ENCODE data around the gene TSC22D4.
A peak's percentile ranks its signal among the peaks of the same experiment; 100 is the strongest.

TSC22D4 gene

GRCh38 chr7:100418930-100419659, 59.9 kb downstream of the TSC22D4 start:
- H3K4me3 ChIP-seq (ENCODE audit: low read length), result no peak overlapping the region
- no peak for TF ChIP-seq CTCF (conservative IDR thresholded peaks at IDR 0.05; ENCODE audit: low read length)
- peak; percentile 21 for DNase-seq (ENCODE audit: low read depth)
